Stimulated activated CD8-positive, alpha-beta memory T cell treated with anti-CD3 and anti-CD28 coated beads, Interleukin-15, amount 100 ng/mL, for 1 hour (primary cell): ENCODE results near the gene UBE2U.

Experiments used
- DNase-seq: peaks from one replicate; pipeline ENCODE4 v3.0.0-alpha.2; 2020; ENCODE audit warnings: low read depth

UBE2U gene

DNA sequence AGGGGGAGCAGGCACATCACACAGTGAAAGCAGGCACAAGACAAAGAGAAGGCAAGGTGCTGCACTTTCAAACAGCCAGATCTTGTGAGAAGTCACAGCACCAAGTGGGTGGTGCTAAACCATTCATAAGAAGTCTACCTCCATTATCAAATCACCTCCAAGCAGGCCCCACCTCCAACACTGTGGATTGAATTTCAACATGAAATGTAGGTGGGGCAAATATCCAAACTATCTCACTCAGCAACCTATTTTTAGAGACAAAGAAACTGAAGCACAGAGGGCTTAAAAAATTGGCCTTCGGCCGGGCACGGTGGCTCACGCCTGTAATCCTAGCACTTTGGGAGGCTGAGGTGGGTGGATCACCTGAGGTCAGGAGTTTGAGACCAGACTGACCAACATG is 90.4 kb downstream of the UBE2U start:
- no peak for DNase-seq

DNA sequence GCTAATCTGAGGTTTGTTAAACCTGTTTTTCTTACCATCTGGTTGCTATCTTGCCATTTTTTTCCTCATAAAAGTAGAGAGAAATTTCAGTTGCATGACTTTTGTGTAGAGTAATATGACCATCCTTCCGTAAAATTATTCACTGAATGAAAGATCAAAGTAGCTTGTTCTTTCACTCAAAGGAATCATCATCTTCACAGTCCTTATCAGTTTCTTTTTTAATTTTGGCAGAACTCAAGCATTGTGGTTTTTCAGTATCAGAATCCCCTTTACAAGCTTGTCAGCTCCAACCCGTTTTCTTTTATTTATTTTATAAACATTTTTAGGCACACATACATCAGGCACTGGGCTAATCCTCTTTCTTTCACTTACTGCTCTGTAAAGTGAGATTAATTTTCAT is 91.7 kb downstream of the UBE2U start:
- no peak for DNase-seq

- no peak for DNase-seq
Observed at GRCh38 chr1:64295561-64295960, 92.1 kb downstream of the UBE2U start.

DNA sequence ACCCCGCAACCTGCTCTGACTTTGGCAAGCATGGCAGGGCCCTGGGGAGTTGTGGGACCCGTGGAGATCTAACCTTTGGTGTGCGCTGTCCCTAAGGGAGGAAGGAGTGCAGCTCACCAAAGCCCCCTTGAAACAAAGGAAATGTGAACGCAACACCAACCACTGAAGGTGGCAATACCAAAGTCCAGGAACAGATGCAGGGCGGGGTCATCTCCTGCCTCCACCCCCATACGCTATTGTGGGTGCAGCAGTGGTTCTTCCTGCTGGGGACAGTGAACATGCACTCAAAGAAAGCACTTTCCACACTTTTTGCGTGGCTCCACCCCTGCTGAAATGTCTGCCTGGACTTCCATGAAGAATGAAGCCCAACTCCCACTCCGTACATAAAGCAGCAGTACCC is 93.0 kb downstream of the UBE2U start:
- no peak for DNase-seq

DNA sequence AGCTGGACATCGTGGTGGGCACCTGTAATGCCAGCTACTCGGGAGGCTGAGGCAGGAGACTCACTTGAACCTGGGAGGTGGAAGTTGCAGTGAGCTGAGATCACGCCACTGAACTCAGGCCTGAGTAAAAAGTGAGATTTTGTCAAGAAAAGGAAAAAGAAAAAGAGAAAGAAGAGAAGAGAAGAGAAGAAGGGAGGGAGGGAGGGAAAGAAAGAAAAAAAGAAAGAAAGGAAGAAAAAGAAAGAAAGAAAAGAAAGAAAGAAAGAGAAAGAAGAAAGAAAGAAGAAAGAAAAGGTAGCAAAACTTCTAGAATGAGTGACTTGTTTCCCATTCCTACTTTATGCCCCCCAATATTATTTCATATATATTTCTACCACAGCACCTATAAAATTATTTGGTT is 98.8 kb downstream of the UBE2U start:
- DNase-seq: no peak

GRCh38 chr1:64302971-64303370 is 99.5 kb downstream of the UBE2U start:
- DNase-seq: no peak

DNA sequence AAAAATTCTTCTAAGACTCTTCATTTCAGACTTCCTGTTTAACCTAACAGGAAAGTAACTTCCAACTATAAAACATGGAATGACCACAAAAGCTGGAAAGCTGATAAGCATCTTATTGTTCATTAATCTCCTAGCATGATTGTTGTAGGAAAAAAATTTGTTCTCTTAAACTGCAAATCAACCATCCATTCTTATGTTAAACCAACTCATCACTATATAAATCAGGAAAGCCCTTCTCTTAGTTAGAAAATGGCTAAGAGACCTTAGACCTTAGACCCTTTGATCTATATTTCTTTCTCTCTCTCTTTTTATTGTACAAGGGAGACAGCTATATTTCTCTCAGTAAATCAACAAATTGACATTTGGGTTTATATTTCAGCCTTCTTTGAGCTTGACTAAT is 101.4 kb downstream of the UBE2U start:
- DNase-seq: no peak

DNA sequence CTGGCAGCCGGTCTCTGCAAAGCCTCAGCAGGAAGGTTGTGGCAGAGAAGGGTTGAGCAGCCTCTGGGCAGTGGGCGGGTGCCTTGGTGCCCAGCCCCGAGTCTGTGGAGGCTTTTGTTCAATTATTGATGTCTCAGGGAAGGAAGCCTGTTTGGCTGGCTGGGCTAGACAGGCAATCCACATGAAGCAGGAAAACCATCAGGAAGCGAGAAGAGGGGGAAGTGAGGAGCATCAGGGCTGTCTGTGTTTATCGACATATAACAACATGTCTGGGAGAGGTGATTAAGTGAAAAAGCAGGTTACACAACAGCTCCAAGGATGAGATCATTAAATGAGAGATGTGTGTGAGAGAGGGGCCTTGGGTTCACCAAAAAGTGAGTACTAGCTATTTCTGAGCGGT is 105.4 kb downstream of the UBE2U start:
- DNase-seq: no peak

GRCh38 chr1:64309431-64309831 is 106.0 kb downstream of the UBE2U start:
- no peak for DNase-seq

DNA sequence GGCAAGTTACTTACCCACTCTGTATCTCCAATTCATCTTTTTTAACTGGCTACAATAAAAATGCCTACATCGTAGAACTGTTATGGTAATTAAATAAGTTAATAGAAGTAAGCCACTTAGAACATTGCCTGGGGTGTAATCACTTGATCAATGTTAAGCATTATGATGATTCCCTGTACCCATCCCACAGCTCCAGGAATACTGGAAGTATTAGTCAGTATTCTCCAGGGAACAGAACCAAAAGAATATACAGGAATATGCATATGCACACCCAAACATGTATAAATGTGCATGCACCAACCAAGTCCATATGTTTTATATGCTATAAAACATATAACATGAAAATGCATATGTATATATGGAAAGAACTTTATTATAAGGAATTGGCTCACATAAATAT is 107.3 kb downstream of the UBE2U start:
- no peak for DNase-seq

GRCh38 chr1:64312431-64312830 is 109.0 kb downstream of the UBE2U start:
- no peak for DNase-seq

- no peak for DNase-seq
Observed at GRCh38 chr1:64315402-64315801, 112.0 kb downstream of the UBE2U start.
